H1 (cell line): ENCODE data around the gene MTF2. TPM values are rescaled to one million over a fixed set of nuclear protein-coding genes. Genes with fewer than 3 reads are reported as not detected.

Source experiments
- CTCF ChIA-PET: fragments of 300-600 bp; sonication (Branson Sonifier 250); formaldehyde crosslinking; loops from one replicate; lab custom pipeline; 2021; ENCODE audit not compliant: partially characterized antibody; lab: Charles Lee
- POLR2A ChIA-PET: fragments of 300-600 bp; sonication (Branson Sonifier 250); formaldehyde crosslinking; loops from one replicate; lab custom pipeline; 2021; ENCODE audit warnings: inconsistent platforms; ENCODE audit not compliant: partially characterized antibody; lab: Charles Lee
- DNase-seq, 2 experiments: peaks; one replicate each; pipeline versions ENCODE4 v3.0.0 to v3.0.0-alpha.2; 2010 to 2022; ENCODE audit warnings: low spot score in 2 of 2, low read depth in 1 of 2, mixed read lengths in 1 of 2
- FAIRE-seq: peaks from 2 replicates; lab custom pipeline; 2011; peaks lifted over from hg19 to GRCh38; lab: Jason Lieb, UNC
- H2AFZ ChIP-seq: 2 replicates; pipeline ENCODE4 v1.8.1; 2012; ENCODE audit warnings: low read length, inconsistent platforms
- H2AK5ac ChIP-seq: 2 replicates; pipeline ENCODE4 v1.6.1; 2013; ENCODE audit warnings: low read depth, low read length
- H2BK120ac ChIP-seq: replicated peaks from 2 replicates; pipeline ENCODE3; 2013; ENCODE audit warnings: low read depth, low read length, inconsistent platforms
- H2BK12ac ChIP-seq: 2 replicates; pipeline ENCODE4 v1.6.1; 2013; ENCODE audit warnings: low read depth, low read length
- H2BK15ac ChIP-seq: 2 replicates; pipeline ENCODE4 v1.6.1; 2013; ENCODE audit warnings: low read length
- H2BK20ac ChIP-seq: 2 replicates; pipeline ENCODE4 v1.6.1; 2013; ENCODE audit warnings: low read length
- H2BK5ac ChIP-seq: 2 replicates; pipeline ENCODE4 v1.6.1; 2013; ENCODE audit warnings: low read depth, low read length
- H3K14ac ChIP-seq: 2 replicates; pipeline ENCODE4 v1.6.1; 2013; ENCODE audit warnings: inconsistent platforms; ENCODE audit not compliant: insufficient read length
- H3K18ac ChIP-seq: 2 replicates; pipeline ENCODE4 v1.6.1; 2013; ENCODE audit warnings: low read length; ENCODE audit errors: extremely low read depth
- H3K23ac ChIP-seq: 2 replicates; pipeline ENCODE4 v1.6.1; 2013; ENCODE audit warnings: inconsistent platforms; ENCODE audit not compliant: insufficient read length
- H3K23me2 ChIP-seq: 2 replicates; pipeline ENCODE4 v1.6.1; 2013; ENCODE audit warnings: low read depth, low read length
- H3K27ac ChIP-seq: 2 replicates; pipeline ENCODE4 v1.6.1; 2011; ENCODE audit warnings: low read depth, low read length, inconsistent platforms
- H3K27me3 ChIP-seq, 4 experiments: replicated peaks in 1 of 4; 1 replicate in 1 of 4; 2 replicates in 3 of 4; pipeline versions ENCODE4 v1.6.1 to v1.8.1; 2011 to 2013; ENCODE audit warnings: low read length in 3 of 4, mild to moderate bottlenecking in 3 of 4, inconsistent platforms in 2 of 4, mixed read lengths in 2 of 4, moderate library complexity in 1 of 4; ENCODE audit not compliant: control insufficient read depth in 3 of 4, insufficient read depth in 3 of 4; ENCODE audit errors: extremely low read depth in 1 of 4
- H3K36me3 ChIP-seq, 4 experiments: 2 replicates each; pipeline versions ENCODE4 v1.6.1 to v1.8.1; 2011 to 2013; ENCODE audit warnings: mild to moderate bottlenecking in 4 of 4, low read length in 3 of 4, moderate library complexity in 2 of 4, control low read depth in 1 of 4, inconsistent platforms in 1 of 4; ENCODE audit not compliant: insufficient read depth in 4 of 4, control insufficient read depth in 2 of 4
- H3K4ac ChIP-seq: replicated peaks from 2 replicates; pipeline ENCODE3; 2013; ENCODE audit warnings: low read length, low read depth, mixed read lengths, inconsistent platforms; ENCODE audit not compliant: insufficient read length
- H3K4me1 ChIP-seq, 4 experiments: replicated peaks in 1 of 4; 1 replicate in 1 of 4; 2 replicates in 3 of 4; pipeline versions ENCODE4 v1.6.1 to v1.8.1; 2011 to 2013; ENCODE audit warnings: low read length in 3 of 4, inconsistent platforms in 2 of 4, mixed read lengths in 1 of 4; ENCODE audit not compliant: insufficient read depth in 4 of 4, control insufficient read depth in 3 of 4
- H3K4me2 ChIP-seq, 2 experiments: 2 replicates each; pipeline versions ENCODE4 v1.6.1 to v1.8.1; 2011 to 2013; ENCODE audit warnings: low read depth in 2 of 2, low read length in 2 of 2, control low read depth in 1 of 2, inconsistent platforms in 1 of 2, mild to moderate bottlenecking in 1 of 2; ENCODE audit not compliant: insufficient read depth in 1 of 2
- H3K4me3 ChIP-seq, 4 experiments: fragments of 200-600, 300-600 bp in 1 of 4; sonication (generic), shearing (Covaris generic), sonication (Bioruptor Twin) in 1 of 4; 2 replicates each; pipeline versions ENCODE4 v1.5.1 to v1.8.1; 2011 to 2016; ENCODE audit warnings: low read length in 4 of 4, low read depth in 3 of 4, control low read depth in 2 of 4, inconsistent platforms in 2 of 4, mild to moderate bottlenecking in 2 of 4, mixed read lengths in 1 of 4, moderate library complexity in 1 of 4; ENCODE audit not compliant: insufficient read depth in 2 of 4; ENCODE audit errors: extremely low read depth in 1 of 4
- H3K56ac ChIP-seq: replicated peaks from 2 replicates; pipeline ENCODE3; 2013; ENCODE audit warnings: low read depth, mild to moderate bottlenecking, mixed read lengths, low read length, inconsistent platforms; ENCODE audit not compliant: insufficient read length
- H3K79me1 ChIP-seq: 2 replicates; pipeline ENCODE4 v1.6.1; 2013; ENCODE audit warnings: low read depth, low read length, control low read depth
- H3K79me2 ChIP-seq, 2 experiments: 2 replicates each; pipeline versions ENCODE4 v1.6.1 to v1.8.1; 2012 to 2013; ENCODE audit warnings: low read length in 2 of 2, mild to moderate bottlenecking in 2 of 2, inconsistent platforms in 1 of 2; ENCODE audit not compliant: insufficient read depth in 2 of 2, control insufficient read depth in 1 of 2
- H3K9ac ChIP-seq, 4 experiments: replicated peaks in 1 of 4; 1 replicate in 1 of 4; 2 replicates in 3 of 4; pipeline versions ENCODE4 v1.6.1 to v1.8.1; 2011 to 2013; ENCODE audit warnings: low read depth in 3 of 4, low read length in 3 of 4, control low read depth in 2 of 4, mild to moderate bottlenecking in 2 of 4, moderate library complexity in 2 of 4, inconsistent platforms in 1 of 4; ENCODE audit errors: extremely low read depth in 1 of 4
- H3K9me3 ChIP-seq, 2 experiments: 2 replicates each; pipeline versions ENCODE4 v1.6.1 to v1.8.1; 2012 to 2013; ENCODE audit warnings: mild to moderate bottlenecking in 2 of 2, moderate library complexity in 2 of 2, control low read depth in 1 of 2, inconsistent platforms in 1 of 2, low read depth in 1 of 2, low read length in 1 of 2, mixed read lengths in 1 of 2; ENCODE audit not compliant: insufficient read depth in 2 of 2
- H4K20me1 ChIP-seq, 2 experiments: replicated peaks in 1 of 2; 2 replicates each; pipeline versions ENCODE3 to v1.8.1; 2011 to 2013; ENCODE audit warnings: inconsistent platforms in 2 of 2, low read length in 2 of 2, mild to moderate bottlenecking in 1 of 2; ENCODE audit not compliant: insufficient read depth in 2 of 2, control insufficient read depth in 1 of 2
- H4K5ac ChIP-seq: 2 replicates; pipeline ENCODE4 v1.6.1; 2013; ENCODE audit warnings: low read length, low read depth, mixed read lengths, inconsistent platforms; ENCODE audit not compliant: insufficient read length
- H4K8ac ChIP-seq: 2 replicates; pipeline ENCODE4 v1.8.0; 2013; ENCODE audit warnings: mild to moderate bottlenecking, moderate library complexity, low read length, inconsistent platforms; ENCODE audit not compliant: insufficient read depth; ENCODE audit errors: extremely low read depth
- H4K91ac ChIP-seq: replicated peaks from 2 replicates; pipeline ENCODE3; 2013; ENCODE audit warnings: low read length, mixed read lengths, inconsistent platforms; ENCODE audit not compliant: insufficient read length
- CREB1 ChIP-seq: IDR thresholded peaks from 2 replicates; pipeline ENCODE4 v1.6.1; 2012; ENCODE audit warnings: inconsistent platforms
- EZH2 ChIP-seq: fragments of 200-600 bp; sonication (generic); IDR thresholded peaks from 2 replicates; pipeline ENCODE4 v1.7.1; 2012; ENCODE audit warnings: low read depth, mild to moderate bottlenecking, moderate library complexity, low read length, inconsistent platforms; ENCODE audit not compliant: severe bottlenecking
- GABPA ChIP-seq: IDR thresholded peaks from 2 replicates; pipeline ENCODE4 v1.6.1; 2011; ENCODE audit warnings: mild to moderate bottlenecking, low read length, moderate library complexity, borderline replicate concordance; ENCODE audit not compliant: insufficient read depth
- MAFK ChIP-seq: IDR thresholded peaks from 2 replicates; pipeline ENCODE4 v1.6.1; 2012; ENCODE audit warnings: low read depth, mild to moderate bottlenecking, improper control_type of control experiment, low read length
- NANOG ChIP-seq: IDR thresholded peaks from 2 replicates; pipeline ENCODE4 v1.6.1; 2011; ENCODE audit warnings: low read length, low read depth, mild to moderate bottlenecking, inconsistent platforms; ENCODE audit not compliant: insufficient read depth, poor library complexity, severe bottlenecking
- POLR2AphosphoS5 ChIP-seq: IDR thresholded peaks from 2 replicates; pipeline ENCODE4 v1.6.1; 2011; ENCODE audit warnings: low read depth, low read length
- POU5F1 ChIP-seq: IDR thresholded peaks from 2 replicates; pipeline ENCODE4 v1.6.1; 2011; ENCODE audit warnings: low read depth, mild to moderate bottlenecking, low read length, moderate library complexity
- TBP ChIP-seq: IDR thresholded peaks from 2 replicates; pipeline ENCODE4 v1.6.1; 2011; ENCODE audit warnings: low read depth, low read length, improper control_type of control experiment
- ZNF274 ChIP-seq: IDR thresholded peaks from 2 replicates; pipeline ENCODE4 v1.7.0; 2012; ENCODE audit warnings: low read length, borderline replicate concordance; ENCODE audit errors: extremely low read depth
- WGBS, 2 experiments: shearing (Covaris generic) in 1 of 2; methylation state at CpG; one replicate each; pipeline versions ENCODE4 v1.1.6 to v1.1.7; 2013 to 2015; ENCODE audit warnings: low lambda C conversion rate in 2 of 2, mixed read lengths in 2 of 2, inconsistent platforms in 1 of 2, low coverage in 1 of 2, missing lambda C conversion rate in 1 of 2; ENCODE audit not compliant: insufficient replicate concordance in 2 of 2, insufficient coverage in 1 of 2, insufficient read length in 1 of 2; ENCODE audit errors: extremely low coverage in 1 of 2, missing lambda C conversion rate in 1 of 2; 5-methylcytosine and 5-hydroxymethylcytosine counted together
- polyA plus RNA-seq, 7 experiments: library from polyadenylated mRNA; depleted of rRNA in 3 of 7; stranded (reverse) in 5 of 7; unstranded in 2 of 7; fragments of >200 nt in 5 of 7; fragments of 200-250 nt in 2 of 7; gene quantifications; 1 replicate in 5 of 7; 2 replicates in 1 of 7; 4 replicates in 1 of 7; pipeline versions ENCODE4 v1.2.1 to v1.2.3, GENCODE V29; 2011 to 2013; ENCODE audit warnings: missing spikeins in 2 of 7, mixed read lengths in 2 of 7
- total RNA-seq: library from RNA; stranded (reverse); fragmentation: NEBNext Ultra II Directional; extraction: Animal tissue kit (Norgen Biotek cat#: 25700); gene quantifications from 2 replicates; pipeline ENCODE4 v1.2.1, GENCODE V29; 2021
- TF ChIP-seq, protein P1 (sequence below): IDR thresholded peaks from 2 replicates; pipeline ENCODE4 v1.6.1; 2011; ENCODE audit warnings: low read length, improper control_type of control experiment

The MTF2 gene
- total and polyA plus RNA-seq, 2 of the 8 experiments (the other 6 are each of a cell fraction or from before 2014, with no cell fraction given): 72.1 to 102 TPM

GRCh38 chr1:93082313-93082712 is 3.2 kb downstream of the MTF2 start:
- H3K4me3 ChIP-seq: peak overlapping the region in 1 of 4 experiments; percentile 98; a peak in 1 of 8 replicates
- 91% methylated on average over 3 of the region's 3 CpGs; no CpG with 5 or more reads in 1 of the 2 experiments for WGBS, 2 experiments
- ChIA-PET POLR2A (no interaction called here), CTCF (no interaction called here)
- H3K79me2 ChIP-seq: peaks cover 69 to 86% of the 10 kb centered on the region in 2 experiments
- H2BK5ac ChIP-seq: no peak overlapping the region
- H2BK20ac ChIP-seq: no peak overlapping the region
- no peak overlapping the region for H3K27ac ChIP-seq
- no peak overlapping the region for H3K56ac ChIP-seq
- no peak overlapping the region for H2AFZ ChIP-seq
- no peak overlapping the region for H2BK15ac ChIP-seq
- H3K14ac ChIP-seq: no peak overlapping the region
- H4K5ac ChIP-seq: no peak overlapping the region
- no peak overlapping the region for H4K8ac ChIP-seq
- H3K18ac ChIP-seq: no peak overlapping the region
- no peak for FAIRE-seq
- H3K4me2 ChIP-seq: no peak overlapping the region; a peak in 1 of 4 replicates
- TF ChIP-seq EZH2 (no peak), POLR2AphosphoS5 (no peak), CREB1 (no peak), MAFK (no peak), NANOG (no peak), ZNF274 (no peak), POU5F1 (no peak), TBP (no peak), GABPA (no peak)
- TF ChIP-seq, protein P1, sequence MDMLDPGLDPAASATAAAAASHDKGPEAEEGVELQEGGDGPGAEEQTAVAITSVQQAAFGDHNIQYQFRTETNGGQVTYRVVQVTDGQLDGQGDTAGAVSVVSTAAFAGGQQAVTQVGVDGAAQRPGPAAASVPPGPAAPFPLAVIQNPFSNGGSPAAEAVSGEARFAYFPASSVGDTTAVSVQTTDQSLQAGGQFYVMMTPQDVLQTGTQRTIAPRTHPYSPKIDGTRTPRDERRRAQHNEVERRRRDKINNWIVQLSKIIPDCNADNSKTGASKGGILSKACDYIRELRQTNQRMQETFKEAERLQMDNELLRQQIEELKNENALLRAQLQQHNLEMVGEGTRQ: no peak
- H2BK12ac ChIP-seq: no peak overlapping the region
- peaks cover 14 to 17% of the 10 kb centered on the region in 2 experiments for H4K20me1 ChIP-seq
- peaks cover 3 to 9% of the 10 kb centered on the region in 2 experiments; a peak in 2 of 4 replicates for H3K9me3 ChIP-seq
- no peak overlapping the region for H4K91ac ChIP-seq
- H3K79me1 ChIP-seq: no peaks in the 10 kb centered on the region
- H3K27me3 ChIP-seq: no peaks in the 10 kb centered on the region
- no peak overlapping the region for H3K4ac ChIP-seq
- no peak overlapping the region for H3K23ac ChIP-seq
- no peak overlapping the region for H2AK5ac ChIP-seq
- DNase-seq: no peak
- H3K36me3 ChIP-seq: peaks cover 0 to 50% (median 21%) of the 10 kb centered on the region in 4 experiments; a peak in 6 of 8 replicates
- H3K23me2 ChIP-seq: peaks cover 4% of the 10 kb centered on the region; the same call in 1 of the 2 replicates
- no peak overlapping the region for H3K9ac ChIP-seq
- H3K4me1 ChIP-seq: no peaks in the 10 kb centered on the region; a peak in 2 of 7 replicates
- H2BK120ac ChIP-seq: no peak overlapping the region
